Heart right ventricle (tissue), 16 donors: ENCODE data around the gene PARP11. TPM values are rescaled to one million over a fixed set of nuclear protein-coding genes. Genes with fewer than 3 reads are reported as not detected.

Experiments used
- ATAC-seq, 8 donors: fragments of 200-7000 bp; cut with Tn5 transposase; one replicate each; pipeline ENCODE4 v1.9.1; 2020; ENCODE audit warnings: mild to moderate bottlenecking in 8 of 8, moderate library complexity in 8 of 8, moderate number of reproducible peaks in 1 of 8
- DNase-seq, 2 donors: peaks; one replicate each; pipeline ENCODE4 v3.0.0-alpha.2; 2020
- H3K27ac ChIP-seq, 10 donors: fragments of 200-600 bp; sonication (generic) in 2 of 10; one replicate each; pipeline versions ENCODE4 v1.5.0 to v1.8.0; 2020 to 2022; ENCODE audit warnings: mild to moderate bottlenecking in 3 of 10
- H3K27me3 ChIP-seq, 7 donors: fragments of 200-600 bp; one replicate each; pipeline ENCODE4 v1.8.0; 2021 to 2022; ENCODE audit warnings: mild to moderate bottlenecking in 2 of 7
- H3K36me3 ChIP-seq, 9 donors: fragments of 200-600 bp; sonication (generic) in 1 of 9; one replicate each; pipeline versions ENCODE4 v1.5.0 to v1.8.0; 2020 to 2022; ENCODE audit warnings: mild to moderate bottlenecking in 2 of 9
- H3K4me1 ChIP-seq, 9 donors: fragments of 200-600 bp; sonication (generic) in 1 of 9; one replicate each; pipeline versions ENCODE4 v1.5.0 to v1.8.0; 2020 to 2022; ENCODE audit warnings: mild to moderate bottlenecking in 4 of 9
- H3K4me3 ChIP-seq, 10 donors: fragments of 200-600 bp; sonication (generic) in 2 of 10; one replicate each; pipeline versions ENCODE4 v1.5.0 to v1.8.0; 2020 to 2022; ENCODE audit warnings: mild to moderate bottlenecking in 7 of 10, moderate library complexity in 2 of 10
- H3K9me3 ChIP-seq, 11 donors: fragments of 200-600 bp in 10 of 11; sonication (generic) in 2 of 11; one replicate each; pipeline versions ENCODE4 v1.5.0 to v1.8.0; 2013 to 2022; ENCODE audit warnings: mild to moderate bottlenecking in 2 of 11, control low read depth in 1 of 11, moderate library complexity in 1 of 11
- WGBS, 2 donors: extraction: QIAGEN DNeasy Blood & Tissue Kit; methylation state at CpG; one replicate each; pipeline ENCODE4 v1.1.7; 2013; ENCODE audit warnings: inconsistent platforms in 1 of 2; 5-methylcytosine and 5-hydroxymethylcytosine counted together
- intact Hi-C, 10 donors: fragments of 100-400 bp; cut with DNase I; formaldehyde crosslinking; loops; one replicate each; pipeline versions ENCODE4 v1.11.1 to v1.14.2; 2022
- polyA plus RNA-seq, 2 donors: library from polyadenylated mRNA; stranded (reverse); fragments of 200-250 nt; gene quantifications; one replicate each; pipeline ENCODE4 v1.2.3, GENCODE V29; 2013
- total RNA-seq, 10 donors: library from RNA; stranded (reverse); fragmentation: NEBNext Ultra II Directional in 3 of 10; extraction: Animal tissue kit (Norgen Biotek cat#: 25700) in 3 of 10; gene quantifications; one replicate each; pipeline versions ENCODE4 v1.2.1 to v1.2.4, GENCODE V29; 2021 to 2023
- TF ChIP-seq, protein P1 (sequence below), 9 donors: fragments of 200-600 bp; sonication (generic) in 2 of 9; IDR thresholded peaks; one replicate each; pipeline versions ENCODE4 v1.5.0 to v1.8.0; 2021 to 2022; ENCODE audit warnings: antibody characterized with exemption in 9 of 9, mild to moderate bottlenecking in 5 of 9, moderate library complexity in 1 of 9
- donor health status: Arrhythmogenic right ventricular cardiomyopathy.
- donor health status: ischemic (EF 13 %, LVEDD 7.1; RV severe dilation, severe dysfunction).
- donor health status: healthy with polysubstance abuse.
- donor health status: DM: no; HTN: yes; CAD: no.
- donor health status: DM: no; HTN: no; CAD: no.
- donor health status: ischemic (EF 25% LVEDD 6.9; RV normal size, moderate dysfunction).
- donor health status: ischemic (EF 25% LVEDD 5.7; RV mildly dilated, moderate dysfunction).
- donor health status: healthy.
- donor health status: DM: yes; HTN: yes; CAD: no.
- donor health status: Ischemic cardiomyopathy.
- donor health status: ischemic (EF 35%, LVEDD 5.7; RV mildly dilated, moderate dysfunction).
- donor health status: nonischemic (EF 11% LVEDD 7.7; RV severe dilation, severe dysfunction).
- donor health status: DM: yes; HTN: yes; CAD: no.
- donor health status: PGD.
- donor health status: ischemic (EF 29% LVEDD 5.4; RV normal size, mild dysfunction).
- donor health status: nonischemic (EF 23%, LVEDD 6.1; RV moderate dilation, normal function).

PARP11 gene
- total and polyA plus RNA-seq, 12 donors: 1.5 to 7.5 (median 5.0) TPM

DNA sequence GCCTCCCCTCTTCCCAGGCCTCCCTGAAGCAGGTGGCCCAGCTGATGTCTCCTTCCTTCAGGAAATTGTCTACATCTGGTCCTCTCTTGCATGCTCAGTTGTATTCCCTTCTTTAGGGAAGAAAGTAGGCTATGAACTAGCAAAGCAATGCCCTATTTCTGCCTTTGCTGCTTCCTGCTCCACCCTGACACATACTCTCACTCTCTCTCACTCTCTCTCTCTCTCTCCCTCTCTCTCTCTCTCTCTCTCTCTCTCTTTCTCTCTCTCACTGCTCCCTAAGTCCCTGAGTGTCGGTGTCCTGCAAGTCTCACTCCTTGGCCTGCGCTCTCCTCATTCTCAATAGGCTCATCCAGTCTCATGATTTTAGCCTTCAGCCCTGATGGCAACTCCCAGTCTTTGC lies 19.4 kb upstream of the PARP11 start:
- Histone ChIP-seq H3K36me3 (no peaks in the 10 kb centered on the region), H3K27ac (no peak overlapping the region), H3K27me3 (peaks cover 0 to 34% (median 13%) of the 10 kb centered on the region in 7 donors), H3K9me3 (no peaks in the 10 kb centered on the region), H3K4me3 (no peak overlapping the region), H3K4me1 (peaks cover 0 to 20% (median 0%) of the 10 kb centered on the region in 9 donors)
- ATAC-seq (no peak), DNase-seq (no peak)
- TF ChIP-seq, protein P1, sequence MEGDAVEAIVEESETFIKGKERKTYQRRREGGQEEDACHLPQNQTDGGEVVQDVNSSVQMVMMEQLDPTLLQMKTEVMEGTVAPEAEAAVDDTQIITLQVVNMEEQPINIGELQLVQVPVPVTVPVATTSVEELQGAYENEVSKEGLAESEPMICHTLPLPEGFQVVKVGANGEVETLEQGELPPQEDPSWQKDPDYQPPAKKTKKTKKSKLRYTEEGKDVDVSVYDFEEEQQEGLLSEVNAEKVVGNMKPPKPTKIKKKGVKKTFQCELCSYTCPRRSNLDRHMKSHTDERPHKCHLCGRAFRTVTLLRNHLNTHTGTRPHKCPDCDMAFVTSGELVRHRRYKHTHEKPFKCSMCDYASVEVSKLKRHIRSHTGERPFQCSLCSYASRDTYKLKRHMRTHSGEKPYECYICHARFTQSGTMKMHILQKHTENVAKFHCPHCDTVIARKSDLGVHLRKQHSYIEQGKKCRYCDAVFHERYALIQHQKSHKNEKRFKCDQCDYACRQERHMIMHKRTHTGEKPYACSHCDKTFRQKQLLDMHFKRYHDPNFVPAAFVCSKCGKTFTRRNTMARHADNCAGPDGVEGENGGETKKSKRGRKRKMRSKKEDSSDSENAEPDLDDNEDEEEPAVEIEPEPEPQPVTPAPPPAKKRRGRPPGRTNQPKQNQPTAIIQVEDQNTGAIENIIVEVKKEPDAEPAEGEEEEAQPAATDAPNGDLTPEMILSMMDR (IDR thresholded peaks at IDR 0.05): no peak
- 89 to 94% methylated on average over 2 of the region's 2 CpGs for WGBS, 2 donors
- intact Hi-C loops: no loop called here

DNA sequence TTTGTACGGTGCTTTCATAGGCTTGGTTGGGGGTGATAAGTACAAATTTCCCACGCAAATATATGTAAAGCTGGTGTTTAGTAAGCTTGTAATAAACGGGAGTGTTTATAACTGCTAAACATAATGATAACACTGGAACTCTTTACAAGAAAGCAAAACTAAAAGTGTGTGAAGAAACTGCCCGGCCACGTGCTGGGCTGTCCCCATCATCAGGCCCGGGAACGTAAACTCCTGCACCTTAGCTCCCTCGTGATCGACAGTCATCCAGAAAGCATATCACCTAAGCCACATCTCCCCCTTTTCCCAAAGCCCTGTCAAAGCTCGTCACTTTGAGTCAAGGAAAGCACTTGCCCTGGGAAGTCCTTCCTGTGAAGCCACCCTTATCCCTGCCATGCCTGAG lies 18.0 kb upstream of the PARP11 start:
- Histone ChIP-seq H3K9me3 (no peaks in the 10 kb centered on the region), H3K4me1 (peaks cover 0 to 6% (median 0%) of the 10 kb centered on the region in 9 donors), H3K36me3 (no peaks in the 10 kb centered on the region), H3K4me3 (no peak overlapping the region), H3K27ac (no peak overlapping the region), H3K27me3 (peaks cover 0 to 28% (median 6%) of the 10 kb centered on the region in 7 donors)
- no peak for DNase-seq
- no peak for ATAC-seq
- WGBS, 2 donors: 78 to 88% methylated on average over 10 of the region's 10 CpGs
- intact Hi-C loops: no loop called here
- TF ChIP-seq, protein P1 (IDR thresholded peaks at IDR 0.05): no peak

DNA sequence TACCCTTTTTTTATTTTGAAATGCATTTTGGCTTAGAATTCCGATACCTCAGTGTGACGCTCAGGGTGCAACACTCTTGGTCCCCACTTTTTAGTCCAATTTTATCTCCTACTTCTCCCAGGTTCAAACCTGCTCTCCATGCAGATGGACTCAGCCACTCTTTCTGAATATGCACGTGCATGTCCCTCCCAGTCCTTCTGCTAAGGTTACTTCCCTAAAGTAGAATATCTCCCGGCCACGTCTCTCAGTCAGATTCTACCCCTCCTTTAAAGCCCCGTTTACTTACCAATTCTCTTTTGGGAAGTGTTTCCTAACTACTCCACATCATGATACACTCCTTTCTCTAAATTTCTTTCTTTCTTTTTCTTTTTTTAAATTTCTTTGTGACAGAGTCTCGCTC lies 15.5 kb upstream of the PARP11 start:
- peaks cover 0 to 13% (median 0%) of the 10 kb centered on the region in 7 donors for H3K27me3 ChIP-seq
- DNase-seq (no peak), ATAC-seq (no peak)
- intact Hi-C loops: loop anchor here in 7 of 10 donors (5.0 to 10.0 kb wide), 9 partner anchors 96 to 639 kb away; partner anchors contain the start of gene CCND2 (in 2 of the 7)
- H3K36me3 ChIP-seq: no peaks in the 10 kb centered on the region
- H3K4me1 ChIP-seq: peaks cover 0 to 13% (median 0%) of the 10 kb centered on the region in 9 donors
- WGBS, 2 donors: 87 to 89% methylated on average over 7 of the region's 7 CpGs
- TF ChIP-seq, protein P1 (IDR thresholded peaks at IDR 0.05): no peak
- H3K9me3 ChIP-seq: no peaks in the 10 kb centered on the region
- no peak overlapping the region for H3K4me3 ChIP-seq
- no peak overlapping the region for H3K27ac ChIP-seq

DNA sequence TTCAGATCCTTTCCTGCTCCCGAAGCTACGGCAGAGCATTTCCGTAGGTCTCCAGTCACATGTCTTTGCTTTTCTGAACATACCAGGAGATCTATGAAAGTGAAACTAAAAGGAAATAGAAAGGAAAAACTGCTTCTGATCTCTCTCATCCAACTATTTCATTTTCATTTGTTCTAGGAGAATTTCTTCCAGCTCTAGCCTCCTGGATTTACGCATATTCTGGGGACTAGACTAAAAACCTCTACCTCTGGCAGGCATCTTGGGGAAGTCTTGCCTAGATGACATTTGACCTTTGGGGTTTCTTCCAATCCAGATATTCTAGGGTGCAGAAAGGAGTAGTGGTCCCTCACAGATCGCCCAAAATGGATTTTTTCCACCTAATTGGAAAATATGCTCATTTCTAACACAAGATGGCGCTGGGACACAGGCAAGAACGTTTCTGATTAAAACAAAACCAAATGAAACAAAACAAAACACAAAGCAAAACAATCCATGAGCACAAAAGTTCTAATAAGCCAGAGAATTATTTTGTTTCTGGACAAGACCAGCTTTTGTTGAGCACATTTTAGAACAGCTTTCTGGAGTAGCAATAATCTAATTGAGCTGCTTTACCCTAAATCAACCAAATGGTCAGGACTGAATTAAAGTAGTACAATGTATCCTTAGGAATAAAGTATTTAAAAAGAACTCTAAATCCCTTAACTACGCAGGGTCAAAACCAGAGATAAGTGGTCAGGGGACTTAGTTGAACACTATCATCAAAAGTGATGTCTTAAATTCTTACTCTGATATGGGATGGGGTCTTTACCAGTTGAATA lies 12.3 kb upstream of the PARP11 start:
- Histone ChIP-seq H3K4me1 (peaks cover 0 to 13% (median 0%) of the 10 kb centered on the region in 9 donors), H3K27ac (peak overlapping the region in 9 of 10 donors; percentile 39 to 81 (median 63)), H3K4me3 (peak overlapping the region in 9 of 10 donors; percentile 20 to 49 (median 37)), H3K36me3 (no peaks in the 10 kb centered on the region), H3K9me3 (no peaks in the 10 kb centered on the region), H3K27me3 (peaks cover 0 to 12% (median 10%) of the 10 kb centered on the region in 7 donors)
- 32 to 35% methylated on average over 8 of the region's 8 CpGs for WGBS, 2 donors
- intact Hi-C loops: loop anchor here (1.0 to 10.0 kb wide), 15 partner anchors 99 to 642 kb away; partner anchors contain the start of gene CCND2 (in 2 of the 10)
- TF ChIP-seq, protein P1 (IDR thresholded peaks at IDR 0.05): peak; percentile 69 to 86 (median 78)
- ATAC-seq (peak in 6 of 8 donors; percentile 37 to 62 (median 52)), DNase-seq (peak in 1 of 2 donors; percentile 35)
